GM19452 (cell line): ENCODE results near the gene NKD2.

Experiments
- ATAC-seq: cut with Tn5 transposase; IDR thresholded peaks from one replicate; pipeline ENCODE4 v1.9.1; 2021; ENCODE audit not compliant: unreplicated experiment

Gene NKD2

DNA sequence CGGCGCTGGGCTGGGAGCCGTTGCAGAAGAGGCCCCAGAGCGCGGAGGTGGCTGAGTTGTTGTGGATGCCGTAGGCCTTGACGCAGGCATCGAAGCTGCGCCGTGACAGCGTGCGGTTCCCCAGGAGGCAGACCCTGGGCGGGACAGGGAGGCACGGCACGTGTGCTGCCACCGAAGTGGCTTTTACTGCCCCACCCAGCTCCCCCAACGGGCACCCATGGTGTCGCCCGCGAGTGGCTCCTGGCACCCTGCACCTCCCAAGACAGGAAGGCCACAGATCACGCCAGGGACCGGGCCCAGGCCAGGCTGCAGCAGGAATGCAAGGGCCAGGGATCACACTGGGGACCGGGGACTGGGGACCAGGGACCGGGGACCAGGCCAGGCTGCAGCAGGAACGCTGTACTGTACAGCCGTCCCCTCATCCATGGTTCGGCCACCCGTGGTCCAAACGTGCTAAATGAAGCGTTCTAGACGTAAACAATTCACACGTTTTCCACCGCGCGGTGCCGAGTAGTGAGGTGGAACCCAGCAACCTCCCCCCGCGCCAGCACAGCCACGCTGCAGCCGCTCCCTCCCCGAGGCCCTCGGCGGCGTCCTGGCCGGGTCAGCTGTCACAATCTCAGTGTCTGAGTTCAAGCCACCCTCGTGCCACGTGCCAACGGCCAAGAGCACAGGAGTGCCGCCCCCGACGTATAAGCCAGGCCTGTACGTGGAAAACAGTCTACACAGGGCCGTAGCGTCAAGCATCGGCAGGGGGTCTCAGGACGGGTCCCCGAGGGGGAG lies 75.4 kb downstream of the NKD2 start:
- no peak for ATAC-seq

- ATAC-seq = no peak
These were observed 76.8 kb downstream of the NKD2 start for GRCh38 chr5:1085391-1085790.

GRCh38 chr5:1086137-1086536 lies 77.5 kb downstream of the NKD2 start:
- ATAC-seq = no peak

DNA sequence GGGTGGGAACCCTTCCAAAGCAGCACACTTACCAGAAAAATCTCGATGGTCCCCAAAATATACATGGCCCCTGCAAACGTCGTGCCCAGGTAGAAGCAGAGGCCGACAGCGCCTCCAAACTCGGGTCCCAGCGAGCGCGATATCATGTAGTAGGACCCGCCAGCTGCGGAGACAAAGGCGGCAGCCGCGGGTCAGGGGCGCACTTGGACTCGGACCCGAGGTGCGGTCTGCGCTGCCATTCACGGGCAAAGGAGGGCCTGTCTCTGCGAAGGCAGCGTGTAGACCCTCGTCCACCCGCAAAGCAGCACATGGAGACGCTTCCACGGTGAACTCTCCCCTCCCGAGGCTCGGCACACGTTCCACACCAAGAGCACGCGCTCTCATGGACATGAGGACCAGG lies 78.3 kb downstream of the NKD2 start:
- ATAC-seq = no peak

DNA sequence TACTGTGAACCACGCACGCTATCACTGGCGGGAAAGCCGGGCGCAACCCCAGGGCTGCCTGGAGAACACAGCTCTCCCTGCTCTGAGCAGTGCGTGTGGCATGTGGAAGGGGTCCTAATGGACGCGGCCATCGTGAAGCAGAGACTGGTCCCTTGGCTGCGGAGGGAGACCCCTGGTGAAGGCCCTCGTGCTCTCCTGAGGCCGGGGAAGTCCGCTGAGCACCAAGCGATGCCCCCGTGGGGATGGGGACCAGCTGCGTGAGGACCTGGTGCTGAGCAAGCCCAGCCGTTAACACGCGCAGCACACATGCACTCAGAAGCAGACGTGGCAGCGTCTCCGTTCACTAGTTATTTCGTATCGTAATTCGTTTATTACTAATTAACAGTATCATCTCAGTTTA lies 78.8 kb downstream of the NKD2 start:
- ATAC-seq = no peak

DNA sequence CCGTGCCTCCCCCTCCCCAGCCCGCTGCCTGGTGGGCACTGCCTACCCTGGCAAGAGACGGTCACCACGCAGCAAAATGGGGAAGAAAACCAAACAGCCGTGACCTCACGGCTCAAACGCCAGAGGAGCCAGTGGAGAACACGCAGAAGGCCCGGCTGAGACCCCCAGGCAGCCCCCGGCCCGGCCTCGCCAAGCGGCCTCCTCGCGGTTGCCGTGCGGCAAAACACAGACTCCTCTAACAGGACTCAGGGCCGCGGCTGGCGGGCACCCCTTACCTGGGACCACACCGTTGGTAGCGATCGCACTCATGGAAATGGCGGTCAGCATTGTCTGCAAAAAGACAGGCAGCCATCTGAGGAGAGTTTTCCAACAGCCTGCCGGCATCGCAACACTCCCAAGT lies 79.4 kb downstream of the NKD2 start:
- ATAC-seq = no peak
